Measurements from ENCODE around the gene CSE1L.
A peak's percentile ranks its signal among the peaks of the same experiment; 100 is the strongest.
"Not testable (repeated sequence)": the region's sequence is repeated elsewhere in the genome, so short reads cannot be mapped to it uniquely, and the experiment has no call there.

CSE1L gene, protein sequence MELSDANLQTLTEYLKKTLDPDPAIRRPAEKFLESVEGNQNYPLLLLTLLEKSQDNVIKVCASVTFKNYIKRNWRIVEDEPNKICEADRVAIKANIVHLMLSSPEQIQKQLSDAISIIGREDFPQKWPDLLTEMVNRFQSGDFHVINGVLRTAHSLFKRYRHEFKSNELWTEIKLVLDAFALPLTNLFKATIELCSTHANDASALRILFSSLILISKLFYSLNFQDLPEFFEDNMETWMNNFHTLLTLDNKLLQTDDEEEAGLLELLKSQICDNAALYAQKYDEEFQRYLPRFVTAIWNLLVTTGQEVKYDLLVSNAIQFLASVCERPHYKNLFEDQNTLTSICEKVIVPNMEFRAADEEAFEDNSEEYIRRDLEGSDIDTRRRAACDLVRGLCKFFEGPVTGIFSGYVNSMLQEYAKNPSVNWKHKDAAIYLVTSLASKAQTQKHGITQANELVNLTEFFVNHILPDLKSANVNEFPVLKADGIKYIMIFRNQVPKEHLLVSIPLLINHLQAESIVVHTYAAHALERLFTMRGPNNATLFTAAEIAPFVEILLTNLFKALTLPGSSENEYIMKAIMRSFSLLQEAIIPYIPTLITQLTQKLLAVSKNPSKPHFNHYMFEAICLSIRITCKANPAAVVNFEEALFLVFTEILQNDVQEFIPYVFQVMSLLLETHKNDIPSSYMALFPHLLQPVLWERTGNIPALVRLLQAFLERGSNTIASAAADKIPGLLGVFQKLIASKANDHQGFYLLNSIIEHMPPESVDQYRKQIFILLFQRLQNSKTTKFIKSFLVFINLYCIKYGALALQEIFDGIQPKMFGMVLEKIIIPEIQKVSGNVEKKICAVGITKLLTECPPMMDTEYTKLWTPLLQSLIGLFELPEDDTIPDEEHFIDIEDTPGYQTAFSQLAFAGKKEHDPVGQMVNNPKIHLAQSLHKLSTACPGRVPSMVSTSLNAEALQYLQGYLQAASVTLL

DNA sequence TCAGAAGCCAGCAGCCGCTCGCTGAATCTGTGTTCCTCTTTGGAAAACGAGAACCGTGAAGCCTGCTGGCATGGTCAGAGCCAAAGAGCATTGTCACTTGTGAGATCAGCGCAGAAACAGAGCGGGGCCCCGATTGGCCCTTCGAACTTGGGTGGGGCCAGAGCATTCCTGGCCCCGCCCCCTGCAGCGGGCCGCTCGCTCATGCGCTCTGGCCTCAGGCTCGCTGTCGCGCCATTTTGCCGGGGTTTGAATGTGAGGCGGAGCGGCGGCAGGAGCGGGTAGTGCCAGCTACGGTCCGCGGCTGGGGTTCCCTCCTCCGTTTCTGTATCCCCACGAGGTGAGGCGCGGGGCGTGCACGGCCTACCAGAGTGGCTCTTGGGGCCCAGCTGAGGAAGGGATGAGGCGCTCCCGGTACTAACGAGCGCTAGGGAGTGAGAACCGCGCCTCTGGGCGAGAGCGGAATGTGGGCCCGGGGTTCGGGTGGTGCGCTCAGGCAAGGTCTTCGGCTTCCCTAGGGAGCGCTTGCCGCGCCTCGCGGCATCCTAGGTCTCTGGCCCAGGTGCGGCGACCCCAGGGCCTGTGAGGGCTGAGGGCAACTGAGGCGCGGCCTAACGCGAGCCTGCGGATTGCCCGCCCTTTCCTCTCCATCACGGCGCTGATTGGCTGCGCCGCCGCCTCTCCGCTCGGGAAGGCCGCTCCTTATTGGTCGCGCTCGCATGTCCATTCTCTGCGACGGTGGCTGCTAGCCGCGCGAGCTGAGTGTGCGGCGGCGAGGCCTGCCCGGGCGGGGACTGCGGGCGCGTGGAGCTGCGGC lies at the start of gene CSE1L:
TSS of gene CSE1L (plus strand) at position 226 of the 814 bp plus-strand sequence. CDS start 12,152 bp downstream, outside the sequence.
- DNase-seq (ENCODE audit: insufficient read length, low spot score), result peak; percentile 100
- peak; percentile 100 for FAIRE-seq

- FAIRE-seq (peak; percentile 87), DNase-seq (ENCODE audit: insufficient read length, low spot score) (no peak)
Measured at GRCh38 chr20:48999890-49000870, 45.9 kb upstream of the CSE1L start.

- FAIRE-seq (no peak), DNase-seq (ENCODE audit: insufficient read length, low spot score) (no peak)
Measured at GRCh38 chr20:49001741-49002140, 44.4 kb upstream of the CSE1L start.

DNA sequence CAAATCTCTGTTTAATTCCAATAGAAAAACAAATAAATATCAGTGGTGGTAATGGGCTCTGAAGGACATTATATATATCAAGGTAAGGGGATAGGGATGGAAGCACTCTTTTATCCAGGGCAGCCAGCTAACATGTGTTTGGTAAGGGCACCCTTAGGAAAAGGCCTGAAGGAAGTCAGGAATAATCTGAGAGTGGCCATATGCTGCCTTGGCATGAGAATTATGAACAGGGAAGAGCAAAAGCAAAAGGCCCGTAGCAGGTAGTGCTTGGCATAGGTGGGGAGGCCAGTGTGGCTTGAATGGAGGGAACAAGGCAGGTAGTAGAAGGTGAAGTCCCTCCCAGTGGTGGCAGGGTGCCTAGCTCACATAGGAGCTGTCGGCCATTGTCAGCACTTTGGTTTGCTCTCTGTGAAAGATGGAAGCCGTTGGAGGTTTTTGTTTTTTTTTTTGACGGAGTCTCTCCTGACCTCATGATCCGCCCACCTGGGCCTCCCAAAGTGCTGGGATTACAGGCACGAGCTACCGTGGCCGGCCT lies 39.6 kb upstream of the CSE1L start:
- DNase-seq (ENCODE audit: insufficient read length, low spot score), result no peak
- FAIRE-seq, result peak; percentile 20

GRCh38 chr20:49009899-49010631 lies 36.0 kb upstream of the CSE1L start:
- peak; percentile 82 for FAIRE-seq

GRCh38 chr20:49024220-49024619 lies 21.9 kb upstream of the CSE1L start:
- no peak for DNase-seq (ENCODE audit: insufficient read length, low spot score)
- peak; percentile 38 for FAIRE-seq

More at GRCh38 chr20:49009899-49010631, 36.0 kb upstream of the CSE1L start:
- DNase-seq (ENCODE audit: insufficient read length, low spot score), result no peak

DNA sequence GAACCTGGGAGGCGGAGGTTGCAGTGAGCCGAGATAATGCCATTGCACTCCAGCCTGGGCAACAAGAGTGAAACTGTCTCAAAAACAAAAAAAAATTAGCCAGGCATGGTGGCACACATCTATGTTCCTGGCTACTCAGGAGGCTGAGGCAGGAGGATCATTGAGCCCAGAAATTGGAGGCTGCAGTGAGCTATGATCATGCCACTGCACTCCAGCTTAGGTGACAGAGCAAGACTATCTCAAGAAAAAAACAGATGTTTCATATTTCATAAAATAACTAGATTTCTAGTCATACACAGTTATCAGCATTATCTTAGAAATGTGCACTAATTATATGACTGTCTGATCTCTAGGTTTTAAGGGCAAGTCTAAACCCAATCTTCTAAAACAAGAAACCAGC lies 17.9 kb upstream of the CSE1L start:
- not testable (repeated sequence) for DNase-seq (ENCODE audit: insufficient read length, low spot score); FAIRE-seq

- FAIRE-seq (peak; percentile 4), DNase-seq (ENCODE audit: insufficient read length, low spot score) (peak; percentile 65)
Measured at GRCh38 chr20:49028684-49029083, 17.4 kb upstream of the CSE1L start.

DNA sequence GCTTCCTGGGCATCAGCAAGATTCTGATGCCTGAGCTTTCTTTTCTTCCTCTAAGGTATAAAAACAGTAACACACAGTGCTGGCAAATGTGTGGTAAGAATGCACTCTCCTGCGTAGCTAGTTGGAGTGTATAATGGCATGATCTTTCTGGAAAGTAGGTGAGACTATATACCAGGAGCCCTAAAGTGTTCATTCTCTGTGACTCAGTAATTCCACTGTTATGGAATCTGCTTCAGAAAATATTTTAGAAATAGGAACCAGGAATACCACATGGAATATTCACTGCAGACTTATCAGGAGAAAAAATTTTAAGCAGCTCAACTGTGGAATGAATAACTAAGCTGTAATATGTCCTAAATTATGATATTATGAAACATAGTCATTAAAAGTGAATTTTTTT lies 16.9 kb upstream of the CSE1L start:
- no peak for DNase-seq (ENCODE audit: insufficient read length, low spot score)
- FAIRE-seq, result no peak

DNA sequence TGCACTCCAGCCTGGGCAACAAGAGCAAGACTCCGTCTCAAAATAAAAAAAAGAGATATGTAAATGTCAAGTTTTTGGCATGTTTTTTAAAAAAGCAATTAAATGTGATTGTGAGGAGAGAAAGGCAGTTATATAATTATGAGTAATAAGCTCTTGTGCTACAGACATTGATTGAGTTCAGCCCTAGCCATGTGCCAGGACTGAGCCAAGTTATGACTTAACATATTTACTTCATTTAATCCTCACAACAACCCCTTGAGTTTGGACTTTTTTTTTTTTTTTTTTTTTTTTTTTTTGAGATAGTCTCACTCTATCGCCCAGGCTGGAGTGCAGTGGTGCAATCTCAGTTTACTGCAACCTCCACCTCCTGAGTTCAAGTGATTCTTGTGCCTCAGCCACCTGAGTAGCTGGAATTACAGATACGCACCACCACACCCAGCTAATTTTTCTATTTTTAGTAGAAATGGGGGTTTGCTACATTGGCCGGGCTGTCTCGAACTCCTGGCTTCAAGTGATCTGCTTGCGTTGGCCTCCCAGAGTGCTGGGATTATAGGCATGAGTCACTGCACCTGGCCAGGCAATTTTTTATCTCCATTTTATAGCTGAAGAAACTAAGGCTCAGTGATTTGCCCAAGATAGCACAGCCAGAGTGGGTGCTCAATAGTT lies 15.0 kb upstream of the CSE1L start:
- FAIRE-seq, result no peak

DNA sequence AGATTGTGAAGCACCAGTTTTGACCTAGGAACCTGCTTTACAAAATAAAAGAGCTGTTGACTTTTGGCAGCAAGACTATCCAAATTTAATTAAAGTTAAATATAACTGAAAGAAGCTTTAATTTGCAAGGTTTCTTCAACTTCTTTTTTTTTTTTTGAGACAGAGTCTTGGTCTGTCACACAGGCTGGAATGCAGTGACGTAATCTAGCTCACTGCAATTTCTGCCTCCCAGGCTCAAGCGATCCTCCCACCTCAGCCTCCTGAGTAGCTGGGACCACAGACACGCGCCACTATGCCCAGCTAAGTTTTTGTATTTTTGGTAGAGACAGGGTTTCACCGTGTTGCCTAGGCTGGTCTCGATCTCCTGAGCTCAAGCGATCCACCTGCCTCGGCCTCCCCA lies 13.7 kb upstream of the CSE1L start:
- DNase-seq (ENCODE audit: insufficient read length, low spot score), result no peak
- peak; percentile 42 for FAIRE-seq

More for the DNA sequence above, 15.0 kb upstream of the CSE1L start:
- no peak for DNase-seq (ENCODE audit: insufficient read length, low spot score)

DNA sequence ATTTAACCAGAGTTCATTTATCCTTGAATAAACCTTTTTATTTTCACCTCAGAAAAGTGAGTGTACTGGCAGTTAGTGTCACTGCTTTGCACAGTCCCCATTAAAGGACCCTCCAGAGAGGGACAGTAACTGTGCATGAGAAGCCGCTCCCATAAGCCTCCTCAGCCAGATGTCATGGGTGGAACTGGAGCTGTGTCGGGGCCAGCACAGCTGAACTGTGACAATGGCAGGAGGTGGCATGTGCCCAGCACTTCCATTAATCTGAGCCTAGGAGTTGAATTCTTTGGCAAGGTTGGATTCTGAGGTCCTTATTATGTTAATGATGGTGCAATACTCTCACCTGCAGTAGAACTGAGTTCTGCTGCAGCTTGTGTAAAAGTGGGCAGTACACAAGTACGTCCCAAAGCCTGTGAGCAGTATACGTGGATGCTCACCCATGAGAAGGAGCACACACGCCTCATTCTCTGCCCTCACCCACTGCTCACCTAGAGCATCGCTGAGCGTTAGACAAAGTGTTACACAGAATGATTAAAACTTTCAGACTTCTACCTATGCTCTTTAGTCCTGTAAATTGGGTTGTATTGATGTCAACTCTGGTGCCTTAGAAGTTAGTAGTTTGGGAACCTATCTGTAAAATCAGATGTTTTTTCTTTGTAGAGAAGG lies 11.9 kb upstream of the CSE1L start:
- peak; percentile 92 for FAIRE-seq
- DNase-seq (ENCODE audit: insufficient read length, low spot score), result no peak

DNA sequence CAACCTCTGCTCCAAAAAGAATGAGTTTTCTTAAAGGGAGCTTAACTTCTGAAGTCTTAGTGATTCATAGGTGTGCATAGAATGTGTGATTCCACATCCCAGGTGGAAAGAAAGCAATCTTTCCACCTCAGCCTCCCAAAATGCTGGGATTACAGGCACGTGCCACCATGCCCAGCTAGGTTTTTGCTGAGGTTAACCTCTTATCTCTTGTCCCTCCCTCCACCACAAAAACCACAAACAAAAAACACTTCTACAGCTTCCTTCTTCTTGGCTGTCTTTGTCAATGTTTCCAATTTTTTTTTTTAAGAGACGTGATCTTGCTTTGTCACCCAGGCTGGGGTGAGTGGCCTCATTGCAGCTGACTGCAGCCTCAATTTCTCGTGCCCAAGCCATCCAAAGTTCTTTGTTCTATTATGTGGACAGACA lies 8.1 kb upstream of the CSE1L start:
- FAIRE-seq (peak; percentile 49), DNase-seq (ENCODE audit: insufficient read length, low spot score) (no peak)

GRCh38 chr20:49039854-49040253 lies 6.3 kb upstream of the CSE1L start:
- FAIRE-seq, result no peak
- DNase-seq (ENCODE audit: insufficient read length, low spot score), result no peak

GRCh38 chr20:49043000-49043399 lies 3.1 kb upstream of the CSE1L start:
- DNase-seq (ENCODE audit: insufficient read length, low spot score) (no peak), FAIRE-seq (no peak)

DNA sequence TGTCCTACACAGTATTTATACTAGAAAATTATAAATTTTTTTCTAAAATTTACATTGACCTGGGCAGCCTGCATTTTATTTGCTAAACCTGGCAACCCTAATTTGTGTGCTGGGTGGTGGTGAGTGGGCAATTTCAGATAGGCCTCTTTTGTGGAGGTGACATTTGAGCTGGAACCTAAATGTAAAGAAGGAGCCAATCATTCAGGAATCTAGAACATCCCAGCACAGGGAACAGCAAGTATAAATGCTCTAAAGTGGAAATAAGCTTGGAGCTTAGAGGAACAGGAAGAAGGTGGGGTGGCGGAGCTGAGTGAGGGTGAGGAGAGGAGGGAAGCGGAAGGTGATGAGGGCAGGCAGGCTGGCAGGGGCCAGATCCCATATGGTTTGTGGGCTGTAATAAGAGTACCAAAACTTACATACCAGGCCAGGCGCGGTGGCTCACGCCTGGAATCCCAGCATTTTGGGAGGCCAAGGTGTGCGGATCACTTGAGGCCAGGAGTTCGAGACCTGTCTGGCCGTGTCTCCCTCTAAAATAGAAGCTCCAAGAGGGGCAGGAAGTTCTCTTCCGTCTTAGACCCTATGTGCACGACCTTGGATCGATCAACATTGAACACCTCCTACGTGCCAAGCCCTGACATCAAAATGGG lies 549 bp upstream of the CSE1L start:
- DNase-seq (ENCODE audit: insufficient read length, low spot score) (no peak), FAIRE-seq (no peak)

DNA sequence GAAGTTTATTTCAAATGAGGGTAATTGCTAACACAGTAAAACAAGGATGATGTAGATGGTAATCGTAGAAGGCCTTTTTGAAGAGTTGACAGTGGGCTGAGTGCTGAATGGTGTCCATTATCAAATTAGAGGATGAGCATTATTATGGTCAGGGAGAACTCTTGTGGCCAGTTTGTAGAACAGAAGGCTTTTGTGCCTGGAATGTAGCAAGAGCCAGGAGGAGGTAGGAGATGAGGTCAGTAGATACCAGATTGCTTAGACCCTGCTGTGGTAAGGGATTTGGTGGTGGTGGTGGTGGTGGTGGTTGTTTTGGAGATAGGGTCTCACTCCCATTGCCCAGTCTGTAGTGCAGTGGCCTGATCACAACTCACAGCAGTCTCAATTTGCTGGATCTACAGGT lies 6.2 kb downstream of the CSE1L start:
- FAIRE-seq (peak; percentile 54), DNase-seq (ENCODE audit: insufficient read length, low spot score) (no peak)
